Karpas-422 (cell line): ENCODE results near the gene ZNF287. TPM values are rescaled to one million over a fixed set of nuclear protein-coding genes. Genes with fewer than 3 reads are reported as not detected.
"Not testable (repeated sequence)": the region's sequence is repeated elsewhere in the genome, so short reads cannot be mapped to it uniquely, and the experiment has no call there.

Source experiments
- DNase-seq: peaks from one replicate; pipeline ENCODE4 v3.0.0-alpha.2; 2015
- H2AFZ ChIP-seq: fragments of 200-600 bp; sonication (generic); 2 replicates; pipeline ENCODE4 v1.6.1; 2014; ENCODE audit warnings: antibody characterized with exemption, low read length, mixed read lengths
- H3K27ac ChIP-seq: fragments of 200-600 bp; sonication (generic); 2 replicates; pipeline ENCODE4 v1.5.1; 2014; ENCODE audit warnings: mild to moderate bottlenecking, low read length, moderate library complexity
- H3K27me3 ChIP-seq: fragments of 200-600 bp; sonication (generic); 2 replicates; pipeline ENCODE4 v1.6.1; 2014; ENCODE audit warnings: low read length, mixed read lengths
- H3K36me3 ChIP-seq: fragments of 200-600 bp; sonication (generic); 2 replicates; pipeline ENCODE4 v1.6.1; 2014; ENCODE audit warnings: low read length, mixed read lengths; ENCODE audit not compliant: insufficient read depth
- H3K4me1 ChIP-seq: fragments of 200-600 bp; sonication (generic); 2 replicates; pipeline ENCODE4 v1.6.1; 2014; ENCODE audit warnings: mild to moderate bottlenecking, low read length, mixed read lengths
- H3K4me2 ChIP-seq: fragments of 200-600 bp; sonication (generic); 2 replicates; pipeline ENCODE4 v1.6.1; 2014; ENCODE audit warnings: low read length, low read depth, mild to moderate bottlenecking; ENCODE audit not compliant: poor library complexity, severe bottlenecking
- H3K4me3 ChIP-seq: fragments of 200-600 bp; sonication (generic); 2 replicates; pipeline ENCODE4 v1.5.1; 2014; ENCODE audit warnings: mild to moderate bottlenecking, antibody characterized with exemption, low read length, mixed read lengths
- H3K79me2 ChIP-seq: fragments of 200-600 bp; sonication (generic); 2 replicates; pipeline ENCODE4 v1.6.1; 2014; ENCODE audit warnings: mild to moderate bottlenecking, low read length, mixed read lengths
- H3K9ac ChIP-seq: fragments of 200-600 bp; sonication (generic); 2 replicates; pipeline ENCODE4 v1.6.0; 2014; ENCODE audit warnings: low read length
- H3K9me2 ChIP-seq: fragments of 200-600 bp; sonication (generic), shearing (Covaris generic); replicated peaks from 2 replicates; pipeline ENCODE4 v1.6.0; 2014; ENCODE audit warnings: mild to moderate bottlenecking, low read length, moderate library complexity; ENCODE audit not compliant: insufficient read depth
- H3K9me3 ChIP-seq: fragments of 300-700, 200-600 bp; sonication (generic); 2 replicates; pipeline ENCODE4 v1.6.1; 2014; ENCODE audit warnings: low read length, mixed read lengths
- H4K20me1 ChIP-seq: fragments of 200-600 bp; sonication (generic); 2 replicates; pipeline ENCODE4 v1.6.1; 2014; ENCODE audit warnings: mild to moderate bottlenecking, antibody characterized with exemption, low read length, low read depth; ENCODE audit not compliant: insufficient read depth
- total RNA-seq: library from RNA; depleted of rRNA; stranded (reverse); fragments of >200 nt; shearing (Covaris generic); gene quantifications from 2 replicates; pipeline ENCODE4 v1.2.3, GENCODE V29; 2014; ENCODE audit warnings: low replicate concordance

ZNF287 gene
- total RNA-seq, 1 experiment from 2014 or later: 0.41 TPM

DNA sequence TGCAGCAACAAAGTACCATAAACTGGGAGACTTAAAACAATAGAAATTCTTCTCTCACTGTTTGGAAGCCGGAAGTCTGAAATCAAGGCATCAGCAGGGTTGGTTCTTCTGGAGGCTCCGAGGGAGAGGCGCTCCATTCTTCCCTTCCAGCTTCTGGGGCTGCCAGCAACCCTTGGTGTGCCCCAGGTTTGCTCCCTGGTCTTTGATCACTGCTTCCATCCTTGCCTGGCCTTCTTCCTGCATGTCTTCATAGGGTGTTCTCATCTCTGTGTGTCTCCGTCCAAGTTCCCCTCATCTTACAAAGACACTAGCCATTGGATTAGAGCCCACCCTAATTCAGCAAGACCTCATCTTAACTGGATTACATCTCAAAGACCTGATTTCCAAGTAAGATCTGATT lies 41.7 kb downstream of the ZNF287 start:
- Histone ChIP-seq H3K79me2 (no peaks in the 10 kb centered on the region), H3K27me3 (no peaks in the 10 kb centered on the region), H3K9me3 (no peaks in the 10 kb centered on the region)

DNA sequence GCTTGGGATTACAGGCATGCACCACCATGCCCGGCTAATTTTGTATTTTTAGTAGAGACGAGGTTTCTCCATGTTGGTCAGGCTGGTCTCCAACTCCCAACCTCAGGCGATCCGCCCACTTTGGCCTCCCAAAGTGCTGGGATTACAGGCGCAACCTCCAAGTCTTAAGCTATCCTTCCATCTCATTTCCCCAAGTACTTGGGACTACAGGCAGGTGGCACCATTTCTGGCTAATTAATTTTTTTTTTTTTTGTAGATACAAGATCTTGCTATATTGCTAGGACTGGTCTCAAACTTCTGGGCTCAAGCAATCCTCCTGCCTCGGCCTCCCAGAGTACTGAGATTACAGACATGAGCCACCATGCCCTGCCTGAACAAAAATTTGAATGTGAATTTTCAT lies 43.4 kb downstream of the ZNF287 start:
- not testable (repeated sequence) for H3K4me1 ChIP-seq, H3K9me2 ChIP-seq, H3K27me3 ChIP-seq

More for the DNA sequence above, 41.7 kb downstream of the ZNF287 start:
- Histone ChIP-seq H4K20me1 (no peaks in the 10 kb centered on the region), H3K9me2 (no peaks in the 10 kb centered on the region), H3K27ac (no peak overlapping the region), H2AFZ (no peak overlapping the region), H3K9ac (no peak overlapping the region), H3K4me1 (no peaks in the 10 kb centered on the region), H3K36me3 (no peaks in the 10 kb centered on the region), H3K4me2 (no peak overlapping the region), H3K4me3 (no peak overlapping the region)
- no peak for DNase-seq

DNA sequence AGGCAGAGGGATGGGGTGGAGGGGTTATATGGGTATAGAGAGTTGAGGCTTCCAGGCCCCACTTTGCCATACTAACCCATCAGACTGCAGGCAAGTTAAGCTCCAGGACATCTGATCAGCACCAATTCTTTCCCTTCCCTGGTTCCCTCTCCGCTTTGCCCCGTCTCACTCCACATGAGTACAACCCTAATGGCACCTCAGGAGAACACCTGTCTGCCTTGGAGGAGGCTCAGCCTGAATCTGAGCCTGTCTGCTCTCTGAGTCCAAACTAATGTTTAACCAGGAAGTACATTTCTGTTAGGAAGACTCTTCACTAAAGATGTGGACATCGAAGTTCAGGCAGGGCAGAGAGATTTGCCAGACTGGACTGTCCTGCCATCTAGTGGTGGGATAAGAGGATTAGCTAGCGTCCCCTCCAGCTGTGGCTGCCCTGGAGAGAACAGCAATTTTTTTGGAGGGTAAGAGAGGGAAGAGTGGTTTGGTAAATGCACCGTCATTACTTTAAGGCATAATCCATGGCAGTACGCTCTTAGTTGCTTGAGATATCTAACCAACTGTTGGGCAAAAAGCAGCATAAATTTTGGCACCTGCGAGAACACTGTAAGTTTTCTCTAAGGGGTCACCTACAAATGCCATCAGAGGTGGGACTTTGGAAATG lies 47.8 kb downstream of the ZNF287 start:
- peak; percentile 91 for DNase-seq
- Histone ChIP-seq H3K9me2 (no peaks in the 10 kb centered on the region), H3K36me3 (no peaks in the 10 kb centered on the region), H3K4me1 (no peaks in the 10 kb centered on the region; the same call in 1 of the 2 replicates), H3K27ac (no peak overlapping the region), H4K20me1 (no peaks in the 10 kb centered on the region), H3K4me3 (no peak overlapping the region), H3K27me3 (no peaks in the 10 kb centered on the region), H3K9me3 (no peaks in the 10 kb centered on the region), H3K9ac (no peak overlapping the region), H3K4me2 (no peak overlapping the region), H3K79me2 (no peaks in the 10 kb centered on the region), H2AFZ (peak overlapping the region; percentile 83)

More for the DNA sequence above, 43.4 kb downstream of the ZNF287 start:
- not testable (repeated sequence) for H3K9me3 ChIP-seq, H3K27ac ChIP-seq, H3K9ac ChIP-seq, H4K20me1 ChIP-seq, H3K36me3 ChIP-seq, H2AFZ ChIP-seq, H3K4me3 ChIP-seq, H3K79me2 ChIP-seq, H3K4me2 ChIP-seq
- DNase-seq: peak; percentile 47

DNA sequence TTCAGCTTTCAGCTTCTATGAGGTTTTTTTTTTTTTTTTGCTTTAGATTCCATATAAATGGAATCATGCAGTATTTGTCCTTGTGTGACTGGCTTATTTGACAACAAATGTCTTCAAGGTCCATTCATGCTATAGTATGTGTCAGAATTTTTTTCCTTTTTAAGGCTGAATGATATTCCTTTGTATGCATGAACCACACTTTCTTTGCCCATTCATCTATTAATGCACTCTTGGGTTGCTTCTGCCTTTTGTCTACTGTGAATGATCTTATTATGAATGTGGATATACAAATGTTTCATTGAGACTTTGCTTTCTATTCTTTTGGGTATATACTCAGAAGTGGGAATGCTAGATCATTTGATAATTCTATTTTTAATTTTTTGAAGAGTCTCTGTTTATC lies 50.0 kb downstream of the ZNF287 start:
- Histone ChIP-seq H3K79me2 (no peaks in the 10 kb centered on the region), H3K4me1 (no peaks in the 10 kb centered on the region; the same call in 1 of the 2 replicates), H3K9ac (no peak overlapping the region), H3K4me3 (no peak overlapping the region), H3K27ac (no peak overlapping the region), H3K36me3 (no peaks in the 10 kb centered on the region), H3K27me3 (no peaks in the 10 kb centered on the region), H3K9me2 (no peaks in the 10 kb centered on the region), H3K4me2 (no peak overlapping the region), H3K9me3 (no peaks in the 10 kb centered on the region), H2AFZ (no peak overlapping the region), H4K20me1 (no peaks in the 10 kb centered on the region)
- no peak for DNase-seq

DNA sequence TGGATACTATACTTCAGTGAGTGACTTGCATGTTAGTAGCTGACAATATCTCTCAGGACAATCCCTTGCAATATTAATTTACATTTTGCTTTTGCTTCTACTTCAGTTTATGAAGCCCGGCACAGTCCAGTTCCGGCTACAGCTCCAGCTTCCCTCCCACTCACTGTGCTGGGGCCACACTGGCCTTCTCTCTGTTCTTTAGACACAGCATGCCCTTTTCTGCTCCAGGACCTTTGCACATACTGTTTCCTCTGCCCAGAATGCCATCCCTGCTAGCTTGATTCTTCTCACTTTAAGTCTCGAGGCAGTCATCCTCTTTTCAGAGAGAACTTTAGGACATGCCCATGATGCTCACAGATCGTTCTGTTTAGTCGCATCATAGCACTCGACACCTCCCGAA lies 51.5 kb downstream of the ZNF287 start:
- no peak overlapping the region for H3K9ac ChIP-seq
- H3K36me3 ChIP-seq: no peaks in the 10 kb centered on the region
- no peak overlapping the region for H3K27ac ChIP-seq
- H3K79me2 ChIP-seq: no peaks in the 10 kb centered on the region
- H3K9me3 ChIP-seq: no peaks in the 10 kb centered on the region
- H3K4me1 ChIP-seq: no peaks in the 10 kb centered on the region; the same call in 1 of the 2 replicates
- no peak for DNase-seq
- H3K9me2 ChIP-seq: no peaks in the 10 kb centered on the region
- H2AFZ ChIP-seq: no peak overlapping the region
- H3K27me3 ChIP-seq: no peaks in the 10 kb centered on the region
- no peak overlapping the region for H3K4me2 ChIP-seq
- no peaks in the 10 kb centered on the region for H4K20me1 ChIP-seq
- no peak overlapping the region for H3K4me3 ChIP-seq

DNA sequence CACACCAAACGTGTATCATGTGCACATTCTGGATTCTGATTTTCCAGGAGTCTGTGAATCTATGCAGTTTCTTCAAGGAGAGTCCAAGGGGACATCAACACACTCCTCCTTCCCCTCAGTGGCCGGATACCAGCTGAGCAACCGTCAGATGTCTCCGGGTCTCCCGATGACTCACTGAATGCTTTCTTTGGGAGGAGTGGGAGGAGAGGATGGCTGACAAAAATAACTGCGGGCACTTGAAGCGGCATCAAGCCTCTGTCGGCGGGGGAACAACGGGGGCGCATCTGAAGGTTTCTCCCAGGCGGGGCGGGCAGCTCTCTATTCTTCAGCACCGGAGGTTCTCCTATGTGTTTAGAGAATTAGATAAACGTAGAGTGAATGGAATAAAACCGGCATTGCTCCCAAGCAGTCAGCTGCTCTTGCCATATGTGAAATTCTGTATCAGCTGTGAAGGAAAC lies 52.4 kb downstream of the ZNF287 start:
- Histone ChIP-seq H3K79me2 (no peaks in the 10 kb centered on the region), H3K9ac (no peak overlapping the region), H3K9me2 (no peaks in the 10 kb centered on the region), H3K9me3 (no peaks in the 10 kb centered on the region), H3K27me3 (no peaks in the 10 kb centered on the region), H3K4me2 (peak overlapping the region; percentile 2), H3K4me1 (no peaks in the 10 kb centered on the region; the same call in 1 of the 2 replicates), H3K4me3 (no peak overlapping the region), H3K36me3 (no peaks in the 10 kb centered on the region), H3K27ac (no peak overlapping the region), H2AFZ (peak overlapping the region; percentile 83; the same call in 1 of the 2 replicates), H4K20me1 (no peaks in the 10 kb centered on the region)
- no peak for DNase-seq

DNA sequence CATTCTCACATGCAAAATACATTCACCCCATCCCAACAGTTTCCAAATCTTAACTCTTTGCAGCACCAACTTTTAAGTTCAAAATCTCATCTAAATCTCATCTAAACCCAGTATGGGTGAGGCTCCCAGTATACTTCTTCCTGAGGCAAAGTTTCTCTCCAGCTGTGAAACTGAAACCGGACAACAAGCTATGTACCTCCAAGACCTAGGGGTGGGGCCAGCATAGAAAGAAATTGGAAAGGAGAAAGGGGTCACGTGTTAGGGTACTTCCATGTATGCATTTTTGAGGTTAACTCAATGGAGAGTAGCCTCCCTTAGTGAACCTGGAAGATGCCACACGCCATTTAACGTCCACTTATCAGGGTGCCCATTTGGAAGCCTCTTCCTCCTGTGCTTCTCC lies 53.1 kb downstream of the ZNF287 start:
- H3K27ac ChIP-seq: no peak overlapping the region
- no peak for DNase-seq
- no peaks in the 10 kb centered on the region; the same call in 1 of the 2 replicates for H3K4me1 ChIP-seq
- no peak overlapping the region for H2AFZ ChIP-seq
- no peaks in the 10 kb centered on the region for H3K9me2 ChIP-seq
- H3K36me3 ChIP-seq: no peaks in the 10 kb centered on the region
- H3K4me3 ChIP-seq: no peak overlapping the region
- no peaks in the 10 kb centered on the region for H3K9me3 ChIP-seq
- no peaks in the 10 kb centered on the region for H3K27me3 ChIP-seq
- no peaks in the 10 kb centered on the region for H3K79me2 ChIP-seq
- no peak overlapping the region for H3K9ac ChIP-seq
- H4K20me1 ChIP-seq: no peaks in the 10 kb centered on the region
- H3K4me2 ChIP-seq: no peak overlapping the region

DNA sequence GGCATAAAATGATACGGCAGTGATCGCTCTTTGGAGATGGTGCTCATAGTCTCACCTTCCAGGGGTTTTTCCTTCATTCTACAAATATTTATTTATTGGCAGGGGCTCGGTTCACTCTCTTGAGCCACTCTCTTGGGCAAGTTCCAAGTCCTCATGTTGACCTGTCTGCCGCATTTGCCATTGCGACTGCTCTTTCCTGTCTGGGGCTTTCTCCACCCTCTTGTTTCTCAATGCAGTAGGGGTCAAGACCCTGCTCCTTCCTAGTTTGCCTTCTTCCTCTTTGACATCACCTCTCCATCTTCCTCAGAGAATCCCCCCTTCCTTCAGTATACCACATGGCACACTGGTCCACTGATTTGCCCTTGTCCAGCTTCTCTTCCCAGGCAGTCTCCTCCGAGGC lies 55.1 kb downstream of the ZNF287 start:
- DNase-seq: no peak
- Histone ChIP-seq H3K4me1 (no peaks in the 10 kb centered on the region; the same call in 1 of the 2 replicates), H3K27me3 (no peaks in the 10 kb centered on the region), H3K9ac (no peak overlapping the region), H3K27ac (no peak overlapping the region), H3K9me3 (no peaks in the 10 kb centered on the region), H3K4me2 (no peak overlapping the region), H3K9me2 (no peaks in the 10 kb centered on the region), H3K36me3 (no peaks in the 10 kb centered on the region), H2AFZ (no peak overlapping the region), H3K4me3 (no peak overlapping the region), H3K79me2 (no peaks in the 10 kb centered on the region), H4K20me1 (no peaks in the 10 kb centered on the region)
